ENCODE data around the gene TNFRSF19.
"Not testable (repeated sequence)": the region's sequence is repeated elsewhere in the genome, so short reads cannot be mapped to it uniquely, and the experiment has no call there.

TNFRSF19 gene, protein sequence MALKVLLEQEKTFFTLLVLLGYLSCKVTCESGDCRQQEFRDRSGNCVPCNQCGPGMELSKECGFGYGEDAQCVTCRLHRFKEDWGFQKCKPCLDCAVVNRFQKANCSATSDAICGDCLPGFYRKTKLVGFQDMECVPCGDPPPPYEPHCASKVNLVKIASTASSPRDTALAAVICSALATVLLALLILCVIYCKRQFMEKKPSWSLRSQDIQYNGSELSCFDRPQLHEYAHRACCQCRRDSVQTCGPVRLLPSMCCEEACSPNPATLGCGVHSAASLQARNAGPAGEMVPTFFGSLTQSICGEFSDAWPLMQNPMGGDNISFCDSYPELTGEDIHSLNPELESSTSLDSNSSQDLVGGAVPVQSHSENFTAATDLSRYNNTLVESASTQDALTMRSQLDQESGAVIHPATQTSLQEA

GRCh38 chr13:23570099-23570920 lies at the start of gene TNFRSF19:
Gene TNFRSF19, plus strand, starts transcription at chr13:23570412. Its CDS starts 19,772 bp downstream, at chr13:23590184.
- peak; percentile 10 for DNase-seq (ENCODE audit: low spot score)

- not testable (repeated sequence) for DNase-seq (ENCODE audit: low spot score)
Measured at GRCh38 chr13:23529926-23530325, 40.3 kb upstream of the TNFRSF19 start.

DNA sequence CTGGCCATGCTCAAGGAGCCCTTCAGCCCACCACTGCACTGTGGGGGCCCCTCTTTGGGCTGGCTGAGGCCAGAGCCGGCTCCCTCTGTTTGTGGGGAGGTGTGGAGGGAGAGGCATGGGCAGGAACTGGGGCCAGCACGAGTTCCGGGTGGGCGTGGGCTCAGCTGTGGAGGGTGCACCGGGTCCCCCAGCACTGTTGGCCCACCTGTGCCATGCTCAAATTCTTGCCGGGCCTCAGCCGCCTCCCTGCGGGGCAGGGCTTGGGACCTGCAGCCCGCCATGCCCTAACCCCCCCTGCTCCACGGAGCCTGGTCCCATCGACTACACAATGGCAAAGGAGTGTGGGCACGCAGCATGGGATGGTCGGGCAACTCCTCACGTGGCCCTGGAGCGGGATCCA lies 38.8 kb upstream of the TNFRSF19 start:
- no peak for DNase-seq (ENCODE audit: low spot score)

DNA sequence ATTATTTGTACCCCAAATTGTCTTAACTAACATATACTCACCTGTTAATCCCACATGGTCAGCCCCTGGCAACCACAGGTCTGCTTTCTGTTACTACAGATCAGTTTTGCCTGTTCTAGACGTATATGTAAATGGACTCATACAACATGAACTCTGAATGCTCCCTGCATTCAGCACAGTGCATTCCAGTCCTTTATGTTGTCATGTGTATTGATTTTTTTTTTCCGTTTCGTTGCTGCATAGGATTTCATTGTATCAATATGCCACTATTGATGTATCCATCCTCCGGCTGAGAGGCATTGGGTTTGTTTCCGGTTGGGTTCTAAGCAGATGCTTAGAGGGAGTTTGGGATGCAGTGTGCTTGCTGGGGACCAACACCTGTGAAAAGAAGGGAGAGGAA lies 36.1 kb upstream of the TNFRSF19 start:
- no peak for DNase-seq (ENCODE audit: low spot score)

DNA sequence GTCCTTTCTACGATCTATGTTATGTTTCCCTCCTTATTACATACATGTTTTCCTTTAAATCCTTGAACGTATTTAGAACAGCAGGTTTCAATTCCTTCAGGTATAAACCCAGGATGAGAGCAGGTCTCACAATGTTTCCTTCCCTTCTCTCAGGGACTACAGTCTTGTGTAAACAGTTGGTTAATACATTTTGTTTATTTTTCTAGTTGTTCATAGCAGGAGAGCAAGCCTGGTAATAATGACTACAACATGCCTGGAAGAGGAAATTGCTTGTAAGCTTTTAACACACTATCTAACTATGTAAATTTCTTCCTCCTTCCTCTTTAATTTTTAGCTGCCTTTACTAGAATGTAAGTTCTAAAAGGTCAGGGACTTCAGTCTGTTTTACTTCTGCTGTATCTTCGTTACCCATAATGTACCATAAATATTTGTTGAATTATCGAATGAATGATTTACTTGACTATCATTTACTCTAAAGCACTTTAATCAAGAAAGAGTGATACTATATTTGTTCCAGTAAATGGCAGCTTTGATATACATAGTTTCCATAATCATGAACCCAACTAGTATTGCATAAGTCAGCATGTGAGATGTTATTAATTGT lies 28.9 kb upstream of the TNFRSF19 start:
- no peak for DNase-seq (ENCODE audit: low spot score)

DNA sequence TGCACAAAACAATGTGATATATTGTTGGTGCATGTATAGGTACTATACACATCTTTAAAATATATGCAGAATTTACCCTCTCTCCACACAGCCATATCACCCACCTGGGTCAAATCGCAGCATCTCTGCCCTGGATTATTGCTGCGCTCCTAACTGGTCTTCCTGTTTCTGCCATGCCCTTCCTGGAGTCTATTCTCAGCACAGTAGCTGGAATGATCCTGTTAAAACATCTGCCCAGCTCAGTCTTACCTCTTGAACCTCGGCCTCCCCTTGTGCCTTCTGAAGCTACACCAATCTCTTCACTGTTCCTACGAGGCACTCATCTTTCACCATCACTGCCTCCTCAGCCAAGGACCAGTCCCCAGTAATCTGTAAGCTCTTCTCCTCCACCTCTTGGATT lies 25.5 kb upstream of the TNFRSF19 start:
- DNase-seq (ENCODE audit: low spot score): no peak

GRCh38 chr13:23547000-23547590 lies 23.1 kb upstream of the TNFRSF19 start:
- no peak for DNase-seq (ENCODE audit: low spot score)

DNA sequence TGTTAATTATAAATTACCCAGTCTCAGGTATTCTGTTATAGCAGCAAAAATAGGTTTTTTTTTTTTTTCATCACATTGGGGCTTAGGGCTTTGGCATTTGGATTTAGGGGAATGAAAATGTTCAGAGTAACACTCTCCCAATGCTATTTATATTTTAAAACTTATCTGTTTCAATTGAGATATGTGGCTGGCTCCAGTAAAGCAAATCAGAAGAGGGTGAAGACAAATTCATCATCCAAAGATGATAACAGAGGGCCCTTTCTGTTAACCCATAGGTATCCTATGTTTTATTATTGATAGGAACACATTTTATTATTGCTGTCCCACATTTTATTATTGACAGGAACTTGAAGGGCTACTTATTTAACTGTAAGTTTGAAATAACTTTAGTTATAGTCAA lies 20.5 kb upstream of the TNFRSF19 start:
- no peak for DNase-seq (ENCODE audit: low spot score)

DNA sequence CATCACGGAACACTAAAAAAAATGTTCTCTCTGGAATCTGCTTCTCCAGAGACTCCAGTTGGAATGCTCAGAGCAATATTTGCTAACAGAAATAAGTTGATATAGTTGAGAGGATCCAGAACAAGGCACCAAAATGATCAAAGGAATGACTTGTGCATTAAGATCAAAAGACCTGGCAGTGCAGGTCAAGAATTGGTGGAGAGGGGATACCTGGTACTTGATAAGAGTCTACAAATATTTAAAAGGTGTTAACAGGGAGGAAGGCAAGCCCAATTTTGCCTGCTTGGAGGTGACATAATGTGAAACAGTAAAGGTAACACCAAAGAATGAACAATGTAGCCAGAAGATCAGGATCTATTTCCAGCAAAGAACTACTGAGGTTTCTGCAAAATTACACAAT lies 20.0 kb upstream of the TNFRSF19 start:
- DNase-seq (ENCODE audit: low spot score): no peak

DNA sequence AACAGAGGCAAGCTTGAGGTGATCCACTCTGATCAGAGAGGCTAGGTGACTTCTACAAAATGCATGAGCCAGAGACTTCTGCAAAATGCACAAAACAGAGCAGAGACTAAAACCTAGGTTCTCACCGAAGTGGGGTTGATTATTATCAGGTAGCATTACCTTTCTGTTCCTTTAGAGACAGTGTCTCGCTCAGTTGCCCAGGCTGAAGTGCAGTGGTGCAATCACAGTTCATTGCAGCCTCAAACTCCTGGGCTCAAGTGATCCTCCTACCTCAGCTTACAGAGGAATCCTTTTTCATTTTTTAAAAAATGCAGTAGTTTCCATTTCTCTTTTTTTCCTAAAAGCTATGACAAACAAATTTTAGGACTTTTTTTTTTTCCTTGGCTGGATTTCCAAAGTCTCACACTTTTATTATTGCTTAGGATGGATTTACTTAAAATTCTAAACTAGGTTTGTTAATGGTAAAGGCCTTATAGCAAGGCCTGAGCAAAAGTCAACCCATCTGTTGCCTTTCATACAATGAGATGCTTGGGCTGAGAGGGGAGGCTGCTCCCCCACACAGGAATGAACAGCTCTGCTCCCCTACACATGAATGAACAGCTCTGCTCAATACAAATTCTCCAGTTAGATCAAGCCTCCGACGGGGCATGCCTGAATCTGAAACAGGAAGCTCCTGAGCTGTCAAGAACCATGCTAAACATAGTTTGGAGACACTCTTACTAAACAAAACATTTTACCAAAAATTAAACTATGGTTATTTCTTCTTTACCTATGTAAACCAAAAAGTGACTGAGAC lies 18.8 kb upstream of the TNFRSF19 start:
- DNase-seq (ENCODE audit: low spot score): no peak

DNA sequence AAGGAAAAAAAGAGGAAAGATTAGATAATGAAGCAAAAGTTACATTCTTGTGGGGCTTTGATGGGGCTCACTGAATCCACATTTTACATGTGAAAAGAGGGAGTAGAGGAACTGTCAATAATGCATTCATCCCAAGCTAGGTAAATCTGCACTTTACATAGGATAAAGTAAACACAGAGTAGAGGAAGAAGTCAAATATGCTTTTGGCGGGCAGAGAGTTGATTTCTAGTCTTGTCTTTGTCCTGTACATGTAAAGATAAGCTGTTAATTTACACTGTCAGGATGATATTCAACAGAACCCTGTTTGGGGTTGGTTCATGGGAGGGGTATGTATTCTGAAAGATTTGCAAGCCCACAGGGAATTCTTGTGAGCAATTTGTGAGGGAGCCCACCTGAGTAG lies 18.0 kb upstream of the TNFRSF19 start:
- no peak for DNase-seq (ENCODE audit: low spot score)

GRCh38 chr13:23552661-23553060 lies 17.6 kb upstream of the TNFRSF19 start:
- no peak for DNase-seq (ENCODE audit: low spot score)

- no peak for DNase-seq (ENCODE audit: low spot score)
Measured at GRCh38 chr13:23554000-23554399, 16.2 kb upstream of the TNFRSF19 start.

GRCh38 chr13:23557043-23557442 lies 13.2 kb upstream of the TNFRSF19 start:
- no peak for DNase-seq (ENCODE audit: low spot score)

- no peak for DNase-seq (ENCODE audit: low spot score)
Measured at GRCh38 chr13:23557733-23558132, 12.5 kb upstream of the TNFRSF19 start.

- no peak for DNase-seq (ENCODE audit: low spot score)
Measured at GRCh38 chr13:23558675-23559536, 11.3 kb upstream of the TNFRSF19 start.

- DNase-seq (ENCODE audit: low spot score): no peak
Measured at GRCh38 chr13:23560571-23561089, 9.6 kb upstream of the TNFRSF19 start.

DNA sequence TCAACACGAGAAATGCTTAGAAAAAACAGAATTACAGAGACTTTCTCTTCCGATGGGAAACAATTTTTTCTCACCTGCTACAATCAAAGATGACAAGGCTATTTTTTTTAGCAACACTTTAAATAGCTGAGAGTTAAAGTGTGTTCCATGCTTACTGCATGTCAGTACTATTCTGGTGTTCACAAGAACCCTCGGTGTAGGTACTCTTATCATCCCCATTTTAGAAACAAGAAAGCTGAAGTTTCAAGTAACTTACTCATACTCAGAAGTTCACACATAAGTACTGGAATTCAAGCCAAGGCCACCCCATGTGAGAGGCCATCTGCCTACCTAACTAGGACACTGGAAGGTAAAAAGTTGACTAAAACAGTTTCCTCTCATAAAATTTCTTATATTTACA lies 9.0 kb upstream of the TNFRSF19 start:
- DNase-seq (ENCODE audit: low spot score): no peak

DNA sequence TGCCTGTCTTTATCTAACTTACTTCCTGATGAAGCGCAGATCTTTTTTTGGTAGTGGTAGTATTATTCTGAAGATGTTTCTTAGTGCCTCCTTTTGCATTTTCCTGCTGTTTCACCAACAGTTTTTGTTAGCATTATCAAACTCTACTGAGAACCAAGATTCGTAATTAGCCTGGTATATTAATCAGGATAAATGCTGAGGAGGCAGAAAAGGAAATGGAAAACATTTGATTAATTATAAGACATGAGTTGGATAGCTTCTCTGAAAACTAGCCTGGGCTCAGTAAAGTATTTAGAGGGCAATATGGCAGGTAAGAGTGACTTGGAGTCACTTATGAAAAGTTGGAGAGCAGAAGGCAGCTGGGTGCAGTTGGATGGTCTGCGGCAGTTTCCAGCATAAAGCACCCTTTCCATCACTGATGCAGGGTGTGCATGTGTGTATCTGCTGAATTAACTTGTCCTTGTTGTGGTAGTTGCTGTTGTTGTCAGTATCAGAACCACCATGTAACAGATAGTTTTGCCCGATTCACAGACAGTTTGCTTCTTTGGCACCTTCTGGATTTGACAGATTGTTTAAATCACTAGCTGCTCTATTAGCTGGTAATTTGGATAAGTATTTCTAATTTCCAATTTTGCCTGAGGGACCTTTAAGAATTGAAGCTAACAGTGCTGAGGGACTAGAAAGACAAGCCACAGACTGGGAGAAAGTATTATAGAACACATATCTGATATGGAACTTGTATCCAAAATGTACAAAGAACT lies 6.9 kb upstream of the TNFRSF19 start:
- no peak for DNase-seq (ENCODE audit: low spot score)

Data from LoVo (cell line).